ENCODE data around the gene PCDHA10.

Gene PCDHA10

GRCh38 chr5:140883927-140884697, 28.4 kb downstream of the PCDHA10 start:
- Histone ChIP-seq H3K27me3 (ENCODE audit: insufficient read depth, poor library complexity, severe bottlenecking) (no peaks in the 10 kb centered on the region), H3K4me3 (replicated peaks; ENCODE audit: insufficient read depth, low read length) (no peak overlapping the region), H3K27ac (replicated peaks) (no peak overlapping the region)
- TF ChIP-seq CTCF (IDR thresholded peaks at IDR 0.05; ENCODE audit: insufficient read depth, low read length): no peak
- no peak for DNase-seq (ENCODE audit: low read depth in 1 of 2, low spot score in 1 of 2)

GRCh38 chr5:140916325-140916724, 60.6 kb downstream of the PCDHA10 start:
- no peak for DNase-seq (ENCODE audit: low read depth in 1 of 2, low spot score in 1 of 2)
- H3K27me3 ChIP-seq (ENCODE audit: insufficient read depth, poor library complexity, severe bottlenecking): no peaks in the 10 kb centered on the region
- TF ChIP-seq SPI1 (IDR thresholded peaks at IDR 0.05; ENCODE audit: borderline replicate concordance, low read depth): no peak
- no peak for TF ChIP-seq CTCF (IDR thresholded peaks at IDR 0.05; ENCODE audit: insufficient read depth, low read length)
- no peak for TF ChIP-seq REST (IDR thresholded peaks at IDR 0.05; ENCODE audit: insufficient replicate concordance, low read depth)
- no peak for TF ChIP-seq GABPA (IDR thresholded peaks at IDR 0.05; ENCODE audit: low read depth)
- no peak for TF ChIP-seq POLR2AphosphoS5 (IDR thresholded peaks at IDR 0.05; ENCODE audit: low read depth)
- H3K4me3 ChIP-seq (replicated peaks; ENCODE audit: insufficient read depth, low read length): no peak overlapping the region
- no peak overlapping the region for H3K27ac ChIP-seq (replicated peaks)

Measured in HL-60 (cell line).